ENCODE measurements around the gene TRIM33. TPM values are rescaled to one million over a fixed set of nuclear protein-coding genes. Genes with fewer than 3 reads are reported as not detected.

Gene TRIM33
- total RNA-seq, 1 donor from 2014 or later: 72.3 TPM

DNA sequence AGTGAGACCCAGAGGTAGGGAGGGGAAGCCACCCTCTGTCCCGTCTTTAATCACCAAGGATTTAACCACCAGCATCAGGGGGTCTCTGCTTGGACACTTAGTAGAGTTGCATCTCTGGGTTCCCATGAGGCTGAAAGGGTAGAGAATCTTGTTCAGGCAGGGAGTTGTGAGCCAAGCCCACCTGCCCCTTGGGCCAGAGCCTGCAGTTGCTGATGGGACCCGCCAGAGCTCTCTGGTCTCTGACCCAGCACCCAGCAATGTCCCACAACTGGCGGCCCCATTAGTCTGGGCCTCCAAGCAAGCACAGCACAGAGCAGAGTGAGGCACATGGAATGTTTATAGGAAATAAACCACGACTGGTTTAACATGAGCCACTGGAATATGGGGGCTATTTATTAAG, 166.3 kb downstream of the TRIM33 start:
- no peak overlapping the region for H3K4me3 Mint-ChIP-seq
- peaks cover 8% of the 10 kb centered on the region for H3K27me3 Mint-ChIP-seq (ENCODE audit: low read depth)
- no peak overlapping the region for H3K27ac Mint-ChIP-seq
- TF ChIP-seq, protein P1, sequence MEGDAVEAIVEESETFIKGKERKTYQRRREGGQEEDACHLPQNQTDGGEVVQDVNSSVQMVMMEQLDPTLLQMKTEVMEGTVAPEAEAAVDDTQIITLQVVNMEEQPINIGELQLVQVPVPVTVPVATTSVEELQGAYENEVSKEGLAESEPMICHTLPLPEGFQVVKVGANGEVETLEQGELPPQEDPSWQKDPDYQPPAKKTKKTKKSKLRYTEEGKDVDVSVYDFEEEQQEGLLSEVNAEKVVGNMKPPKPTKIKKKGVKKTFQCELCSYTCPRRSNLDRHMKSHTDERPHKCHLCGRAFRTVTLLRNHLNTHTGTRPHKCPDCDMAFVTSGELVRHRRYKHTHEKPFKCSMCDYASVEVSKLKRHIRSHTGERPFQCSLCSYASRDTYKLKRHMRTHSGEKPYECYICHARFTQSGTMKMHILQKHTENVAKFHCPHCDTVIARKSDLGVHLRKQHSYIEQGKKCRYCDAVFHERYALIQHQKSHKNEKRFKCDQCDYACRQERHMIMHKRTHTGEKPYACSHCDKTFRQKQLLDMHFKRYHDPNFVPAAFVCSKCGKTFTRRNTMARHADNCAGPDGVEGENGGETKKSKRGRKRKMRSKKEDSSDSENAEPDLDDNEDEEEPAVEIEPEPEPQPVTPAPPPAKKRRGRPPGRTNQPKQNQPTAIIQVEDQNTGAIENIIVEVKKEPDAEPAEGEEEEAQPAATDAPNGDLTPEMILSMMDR (IDR thresholded peaks at IDR 0.05; ENCODE audit: unreplicated experiment): no peak
- peaks cover 3% of the 10 kb centered on the region for H3K9me3 Mint-ChIP-seq
- H3K36me3 Mint-ChIP-seq: no peaks in the 10 kb centered on the region
- H3K4me1 Mint-ChIP-seq: peaks cover 10% of the 10 kb centered on the region
- no peak for DNase-seq (ENCODE audit: low spot score in 2 of 2, unreplicated experiment in 2 of 2)

Other genes with a start within 250 kb of the TRIM33 start
- 39.3 to 39.5 TPM (median 39.4 TPM) in 3 replicates for gene BCAS2, start 70.4 kb upstream of the TRIM33 start, total RNA-seq
- gene DENND2C, start 158.8 kb upstream of the TRIM33 start, total RNA-seq: 2.2 to 2.4 TPM (median 2.3 TPM) in 3 replicates
- not detected in 3 replicates for gene AMPD1, start 184.3 kb upstream of the TRIM33 start, total RNA-seq
- 39.8 to 40.0 TPM (median 39.8 TPM) in 3 replicates for gene NRAS, start 205.6 kb upstream of the TRIM33 start, total RNA-seq
- 524 to 556 TPM (median 530 TPM) in 3 replicates for gene CSDE1, start 246.8 kb upstream of the TRIM33 start, total RNA-seq

All from mesothelial cell of epicardium (in vitro differentiated cells).